Left lobe of liver (tissue), 2 donors: ENCODE data around the gene IL34. TPM values are rescaled to one million over a fixed set of nuclear protein-coding genes. Genes with fewer than 3 reads are reported as not detected.

Experiments
- ATAC-seq: fragments of 200-7000 bp; cut with Tn5 transposase; one replicate; pipeline ENCODE4 v1.9.1; 2020; ENCODE audit warnings: mild to moderate bottlenecking, moderate library complexity
- DNase-seq: peaks from one replicate; pipeline ENCODE4 v3.0.0-alpha.2; 2020; ENCODE audit warnings: low spot score
- total RNA-seq: library from RNA; stranded (reverse); gene quantifications from one replicate; pipeline ENCODE4 v1.2.1, GENCODE V29; 2021
- donor health status: DM: no; HTN: no; CAD: no; lungs with moderate emphysema.
- donor health status: DM: no; HTN: yes; CAD: no.

Gene IL34
- total RNA-seq, 1 donor from 2014 or later: 0.58 TPM

- peak; percentile 85 for ATAC-seq
- DNase-seq: peak; percentile 73
Measured at GRCh38 chr16:70700101-70701020, 54.0 kb downstream of the IL34 start.

- ATAC-seq (no peak), DNase-seq (no peak)
Measured at GRCh38 chr16:70701036-70701435, 54.7 kb downstream of the IL34 start.

- ATAC-seq (peak; percentile 1), DNase-seq (no peak)
Measured at GRCh38 chr16:70701596-70701995, 55.2 kb downstream of the IL34 start.

GRCh38 chr16:70701998-70702397 is 55.6 kb downstream of the IL34 start:
- ATAC-seq: peak; percentile 9
- DNase-seq: no peak

GRCh38 chr16:70702624-70703023 is 56.3 kb downstream of the IL34 start:
- DNase-seq: no peak
- peak; percentile 8 for ATAC-seq

GRCh38 chr16:70703041-70703834 is 56.9 kb downstream of the IL34 start:
- DNase-seq (no peak), ATAC-seq (no peak)

GRCh38 chr16:70703835-70704381 is 57.5 kb downstream of the IL34 start:
- ATAC-seq: no peak

GRCh38 chr16:70704586-70704985 is 58.2 kb downstream of the IL34 start:
- ATAC-seq (no peak), DNase-seq (no peak)

More at GRCh38 chr16:70703835-70704381, 57.5 kb downstream of the IL34 start:
- no peak for DNase-seq

- DNase-seq: no peak
- ATAC-seq: no peak
Measured at GRCh38 chr16:70705056-70705455, 58.7 kb downstream of the IL34 start.

- DNase-seq (no peak), ATAC-seq (no peak)
Measured at GRCh38 chr16:70706948-70707465, 60.6 kb downstream of the IL34 start.

- ATAC-seq: no peak
- no peak for DNase-seq
Measured at GRCh38 chr16:70708366-70709246, 62.2 kb downstream of the IL34 start.

GRCh38 chr16:70709457-70709856 is 63.1 kb downstream of the IL34 start:
- ATAC-seq (peak; percentile 75), DNase-seq (peak; percentile 90)

GRCh38 chr16:70709942-70710341 is 63.6 kb downstream of the IL34 start:
- DNase-seq (peak; percentile 78), ATAC-seq (peak; percentile 68)

Other genes with a start within 250 kb of the IL34 start
- 14.7 TPM for gene ST3GAL2, start 207.5 kb upstream of the IL34 start, total RNA-seq
- gene FCSK, start 192.0 kb upstream of the IL34 start, total RNA-seq: 20.1 TPM
- 31.2 TPM for gene COG4, start 123.0 kb upstream of the IL34 start, total RNA-seq
- 92.3 TPM for gene SF3B3, start 122.7 kb upstream of the IL34 start, total RNA-seq
- 58.1 TPM for gene MTSS2, start 39.5 kb downstream of the IL34 start, total RNA-seq
- 17.3 TPM for gene VAC14, start 154.6 kb downstream of the IL34 start, total RNA-seq